Progenitor cell of endocrine pancreas (in vitro differentiated cells): ENCODE results near the gene ANO4. TPM values are rescaled to one million over a fixed set of nuclear protein-coding genes. Genes with fewer than 3 reads are reported as not detected.

Source experiments
- DNase-seq: peaks from one replicate; pipeline ENCODE4 v3.0.0; 2021; ENCODE audit warnings: low spot score; ENCODE audit not compliant: unreplicated experiment
- H3K27ac Mint-ChIP-seq: 2 replicates; pipeline ENCODE4 v1.8.0; 2021; ENCODE audit warnings: mild to moderate bottlenecking, moderate library complexity, mixed read lengths
- H3K27me3 Mint-ChIP-seq: 2 replicates; pipeline ENCODE4 v1.8.0; 2021; ENCODE audit warnings: mixed read lengths
- H3K36me3 Mint-ChIP-seq: 2 replicates; pipeline ENCODE4 v1.8.0; 2022; ENCODE audit warnings: mixed read lengths; ENCODE audit not compliant: insufficient read depth
- H3K4me1 Mint-ChIP-seq: 2 replicates; pipeline ENCODE4 v1.8.0; 2021; ENCODE audit warnings: low read depth, mixed read lengths
- H3K4me3 Mint-ChIP-seq: 2 replicates; pipeline ENCODE4 v1.8.0; 2021; ENCODE audit warnings: low read depth, mild to moderate bottlenecking, moderate library complexity, mixed read lengths
- H3K9me3 Mint-ChIP-seq: 2 replicates; pipeline ENCODE4 v1.8.0; 2021; ENCODE audit warnings: low read depth, mixed read lengths
- CTCF ChIP-seq: fragments of 200-600 bp; sonication (generic); IDR thresholded peaks from one replicate; pipeline ENCODE4 v1.5.0; 2021; ENCODE audit warnings: antibody characterized with exemption, mild to moderate bottlenecking; ENCODE audit not compliant: unreplicated experiment
- total RNA-seq: library from RNA; stranded (reverse); gene quantifications from 2 replicates; pipeline ENCODE4 v1.2.1, GENCODE V29; 2021

The ANO4 gene
- total RNA-seq, 1 donor from 2014 or later = 0.38 TPM

GRCh38 chr12:100800723-100801122 lies 6.1 kb downstream of the ANO4 start:
- Mint-ChIP-seq H3K36me3 (no peaks in the 10 kb centered on the region), H3K9me3 (no peaks in the 10 kb centered on the region), H3K27ac (no peak overlapping the region), H3K4me3 (no peak overlapping the region), H3K4me1 (no peaks in the 10 kb centered on the region), H3K27me3 (peaks cover 8% of the 10 kb centered on the region)
- no peak for TF ChIP-seq CTCF
- no peak for DNase-seq

GRCh38 chr12:100801320-100801719 lies 6.7 kb downstream of the ANO4 start:
- H3K9me3 Mint-ChIP-seq = no peaks in the 10 kb centered on the region
- H3K27ac Mint-ChIP-seq = no peak overlapping the region
- H3K27me3 Mint-ChIP-seq = peaks cover 5% of the 10 kb centered on the region
- H3K4me1 Mint-ChIP-seq = no peaks in the 10 kb centered on the region
- no peak for TF ChIP-seq CTCF
- DNase-seq = no peak
- H3K36me3 Mint-ChIP-seq = no peaks in the 10 kb centered on the region
- H3K4me3 Mint-ChIP-seq = no peak overlapping the region

- Mint-ChIP-seq H3K9me3 (no peaks in the 10 kb centered on the region), H3K27ac (no peak overlapping the region), H3K4me1 (no peaks in the 10 kb centered on the region), H3K36me3 (no peaks in the 10 kb centered on the region), H3K4me3 (no peak overlapping the region), H3K27me3 (no peaks in the 10 kb centered on the region)
- DNase-seq = no peak
- no peak for TF ChIP-seq CTCF
These were observed 14.2 kb downstream of the ANO4 start for GRCh38 chr12:100808777-100809176.

GRCh38 chr12:100820314-100820713 lies 25.7 kb downstream of the ANO4 start:
- H3K36me3 Mint-ChIP-seq = no peaks in the 10 kb centered on the region
- H3K4me1 Mint-ChIP-seq = peaks cover 2% of the 10 kb centered on the region
- no peaks in the 10 kb centered on the region for H3K9me3 Mint-ChIP-seq
- TF ChIP-seq CTCF = no peak
- no peak overlapping the region for H3K4me3 Mint-ChIP-seq
- H3K27me3 Mint-ChIP-seq = no peaks in the 10 kb centered on the region
- no peak overlapping the region for H3K27ac Mint-ChIP-seq
- no peak for DNase-seq

- no peaks in the 10 kb centered on the region for H3K27me3 Mint-ChIP-seq
- no peak for DNase-seq
- H3K27ac Mint-ChIP-seq = no peak overlapping the region
These were observed 29.4 kb downstream of the ANO4 start for GRCh38 chr12:100823963-100824362.

More at GRCh38 chr12:100823963-100824362, 29.4 kb downstream of the ANO4 start:
- peaks cover 2% of the 10 kb centered on the region for H3K4me1 Mint-ChIP-seq
- H3K36me3 Mint-ChIP-seq = no peaks in the 10 kb centered on the region
- no peak overlapping the region for H3K4me3 Mint-ChIP-seq
- H3K9me3 Mint-ChIP-seq = no peaks in the 10 kb centered on the region
- TF ChIP-seq CTCF = no peak
